GM12864 (cell line): Measurements from ENCODE around the gene FES.

Source experiments
- DNase-seq: peaks from one replicate; pipeline ENCODE4 v3.0.0-alpha.2; 2011; ENCODE audit warnings: low read depth
- H3K4me3 ChIP-seq: 2 replicates; pipeline ENCODE4 v1.5.1; 2011; ENCODE audit warnings: mild to moderate bottlenecking, low read depth, low read length, control low read depth
- TF ChIP-seq, protein P1 (sequence below): IDR thresholded peaks from 2 replicates; pipeline ENCODE4 v1.5.1; 2011; ENCODE audit warnings: low read depth, mild to moderate bottlenecking, moderate library complexity, low read length, control low read depth, inconsistent platforms; ENCODE audit errors: missing control alignments

FES gene

GRCh38 chr15:90851940-90852339, 32.4 kb upstream of the FES start:
- DNase-seq, result no peak
- TF ChIP-seq, protein P1, sequence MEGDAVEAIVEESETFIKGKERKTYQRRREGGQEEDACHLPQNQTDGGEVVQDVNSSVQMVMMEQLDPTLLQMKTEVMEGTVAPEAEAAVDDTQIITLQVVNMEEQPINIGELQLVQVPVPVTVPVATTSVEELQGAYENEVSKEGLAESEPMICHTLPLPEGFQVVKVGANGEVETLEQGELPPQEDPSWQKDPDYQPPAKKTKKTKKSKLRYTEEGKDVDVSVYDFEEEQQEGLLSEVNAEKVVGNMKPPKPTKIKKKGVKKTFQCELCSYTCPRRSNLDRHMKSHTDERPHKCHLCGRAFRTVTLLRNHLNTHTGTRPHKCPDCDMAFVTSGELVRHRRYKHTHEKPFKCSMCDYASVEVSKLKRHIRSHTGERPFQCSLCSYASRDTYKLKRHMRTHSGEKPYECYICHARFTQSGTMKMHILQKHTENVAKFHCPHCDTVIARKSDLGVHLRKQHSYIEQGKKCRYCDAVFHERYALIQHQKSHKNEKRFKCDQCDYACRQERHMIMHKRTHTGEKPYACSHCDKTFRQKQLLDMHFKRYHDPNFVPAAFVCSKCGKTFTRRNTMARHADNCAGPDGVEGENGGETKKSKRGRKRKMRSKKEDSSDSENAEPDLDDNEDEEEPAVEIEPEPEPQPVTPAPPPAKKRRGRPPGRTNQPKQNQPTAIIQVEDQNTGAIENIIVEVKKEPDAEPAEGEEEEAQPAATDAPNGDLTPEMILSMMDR, result no peak
- H3K4me3 ChIP-seq, result no peak overlapping the region

DNA sequence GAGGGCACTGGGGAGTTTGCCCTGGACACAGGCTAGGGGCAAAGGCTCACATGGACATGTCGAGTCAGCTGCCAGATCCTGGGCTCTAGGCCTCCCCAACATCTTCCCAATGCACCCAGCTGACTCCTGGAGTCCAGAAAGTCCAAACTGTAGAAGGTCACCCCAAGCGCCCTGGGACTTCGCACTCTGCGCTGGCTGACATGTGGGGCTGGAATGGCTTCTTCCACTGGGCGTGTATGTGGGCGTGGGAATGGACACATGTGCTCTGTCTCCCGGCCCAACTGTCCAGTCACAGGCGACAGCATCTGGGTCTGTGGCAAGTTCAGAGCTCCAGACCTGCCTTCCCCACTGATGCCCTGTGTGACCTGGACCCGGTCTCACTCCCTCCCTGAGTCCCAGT, 29.2 kb upstream of the FES start:
- TF ChIP-seq, protein P1, result no peak
- H3K4me3 ChIP-seq, result no peak overlapping the region
- no peak for DNase-seq

GRCh38 chr15:90857337-90857736, 27.0 kb upstream of the FES start:
- TF ChIP-seq, protein P1, result no peak
- DNase-seq, result no peak
- H3K4me3 ChIP-seq, result no peak overlapping the region

DNA sequence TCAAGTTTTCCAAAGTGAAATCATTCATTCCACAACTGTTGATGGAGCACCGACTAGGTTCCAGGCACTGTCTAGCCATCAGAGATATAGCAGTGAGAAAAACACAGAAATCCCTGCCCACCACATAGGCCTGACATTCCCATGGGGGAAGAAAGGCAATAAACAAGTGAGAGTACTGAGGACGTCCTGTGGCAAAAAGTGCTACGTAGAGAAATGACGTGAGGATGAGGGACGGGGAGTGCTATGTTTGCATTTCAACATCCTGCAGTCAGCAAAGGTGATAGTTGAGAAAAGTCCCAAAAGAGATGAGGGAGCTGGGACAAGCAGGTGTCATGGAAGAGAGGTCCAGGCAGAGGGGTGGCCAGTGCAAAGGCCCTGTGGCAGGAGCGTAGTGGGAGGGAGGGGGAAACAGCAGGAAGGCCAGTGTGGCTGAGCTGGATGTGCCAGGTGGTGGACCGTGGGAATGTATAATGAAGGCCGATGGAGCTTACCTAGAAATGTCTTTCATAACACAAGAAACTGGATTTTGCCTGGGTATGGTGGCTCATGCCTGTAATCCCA, 26.3 kb upstream of the FES start:
- H3K4me3 ChIP-seq, result no peak overlapping the region
- TF ChIP-seq, protein P1, result no peak
- no peak for DNase-seq

DNA sequence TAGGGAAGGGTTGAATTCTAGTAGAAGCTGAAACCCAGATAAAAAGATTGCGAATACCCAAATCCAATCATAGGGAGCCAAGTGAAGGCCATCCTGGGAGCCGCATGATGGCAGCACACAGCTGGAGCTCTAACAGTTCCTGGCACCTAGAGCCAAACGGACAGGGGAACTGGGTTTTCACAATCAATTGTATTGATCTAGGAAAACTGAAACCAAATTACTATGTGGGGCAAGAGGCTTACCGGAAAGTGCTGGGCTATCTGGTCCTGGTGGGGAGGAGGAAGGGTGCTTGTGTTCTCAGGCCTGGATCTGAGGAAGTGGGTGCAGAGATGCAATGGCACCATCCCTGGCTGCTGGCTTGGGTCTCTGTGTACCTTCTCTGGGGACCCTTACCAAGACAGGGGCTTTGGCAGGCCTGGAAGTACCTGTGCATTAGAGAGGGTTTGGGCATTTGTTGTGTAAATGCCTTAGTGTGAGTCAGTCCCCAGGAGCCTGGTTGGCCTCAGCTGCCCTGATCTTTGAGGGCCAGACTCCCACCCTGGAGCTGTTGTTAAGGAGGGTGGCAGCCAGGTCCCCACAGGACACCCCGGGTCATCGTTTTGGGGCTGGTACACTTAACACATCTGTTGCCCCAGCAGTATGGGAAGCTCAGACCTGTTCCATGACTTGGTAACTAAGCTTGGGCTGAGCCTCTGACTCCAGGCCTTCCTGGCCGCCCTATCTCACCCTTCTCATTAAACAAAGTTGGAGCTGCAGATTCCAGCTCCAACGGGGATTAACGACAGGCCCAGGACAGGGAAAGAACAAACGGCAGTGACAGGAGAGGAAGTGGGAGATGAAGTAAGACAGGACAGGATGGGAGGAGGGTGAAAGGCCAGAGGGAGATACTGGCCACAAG, 24.8 kb upstream of the FES start:
- H3K4me3 ChIP-seq, result no peak overlapping the region
- no peak for DNase-seq
- TF ChIP-seq, protein P1, result no peak

- TF ChIP-seq, protein P1, result no peak
- no peak overlapping the region for H3K4me3 ChIP-seq
- DNase-seq, result no peak
Measured at GRCh38 chr15:90860450-90860849, 23.9 kb upstream of the FES start.
